Islet of Langerhans (tissue), 1 donor: Measurements from ENCODE around the gene SV2B.

ENCODE experiments used
- FAIRE-seq: peaks from one replicate; lab custom pipeline; 2011; peaks lifted over from hg19 to GRCh38; lab: Jason Lieb, UNC

SV2B gene

GRCh38 chr15:91104111-91104510 lies 4.1 kb downstream of the SV2B start:
- no peak for FAIRE-seq

- FAIRE-seq = no peak
Observed at GRCh38 chr15:91108421-91108820, 8.4 kb downstream of the SV2B start.

- no peak for FAIRE-seq
Observed at GRCh38 chr15:91109885-91110284, 9.8 kb downstream of the SV2B start.

GRCh38 chr15:91110407-91110806 lies 10.3 kb downstream of the SV2B start:
- no peak for FAIRE-seq

- FAIRE-seq = no peak
Observed at GRCh38 chr15:91113030-91113429, 13.0 kb downstream of the SV2B start.

GRCh38 chr15:91114301-91114700 lies 14.2 kb downstream of the SV2B start:
- no peak for FAIRE-seq

GRCh38 chr15:91116113-91117067 lies 16.3 kb downstream of the SV2B start:
- no peak for FAIRE-seq

- FAIRE-seq = no peak
Observed at GRCh38 chr15:91117375-91117774, 17.3 kb downstream of the SV2B start.

- no peak for FAIRE-seq
Observed at GRCh38 chr15:91118817-91119590, 18.9 kb downstream of the SV2B start.

GRCh38 chr15:91122296-91122695 lies 22.2 kb downstream of the SV2B start:
- FAIRE-seq = no peak

GRCh38 chr15:91124132-91124531 lies 24.1 kb downstream of the SV2B start:
- FAIRE-seq = no peak

- no peak for FAIRE-seq
Observed at GRCh38 chr15:91125162-91125561, 25.1 kb downstream of the SV2B start.

GRCh38 chr15:91126080-91126479 lies 26.0 kb downstream of the SV2B start:
- no peak for FAIRE-seq

GRCh38 chr15:91127236-91127955 lies 27.3 kb downstream of the SV2B start:
- no peak for FAIRE-seq

- no peak for FAIRE-seq
Observed at GRCh38 chr15:91128016-91128415, 28.0 kb downstream of the SV2B start.

- no peak for FAIRE-seq
Observed at GRCh38 chr15:91129436-91129835, 29.4 kb downstream of the SV2B start.

- no peak for FAIRE-seq
Observed at GRCh38 chr15:91132079-91132478, 32.0 kb downstream of the SV2B start.

- FAIRE-seq = no peak
Observed at GRCh38 chr15:91133511-91133910, 33.5 kb downstream of the SV2B start.

GRCh38 chr15:91135201-91136130 lies 35.4 kb downstream of the SV2B start:
- no peak for FAIRE-seq

GRCh38 chr15:91136386-91136923 lies 36.4 kb downstream of the SV2B start:
- FAIRE-seq = no peak

- no peak for FAIRE-seq
Observed at GRCh38 chr15:91140601-91141000, 40.5 kb downstream of the SV2B start.
